MM.1S (cell line): ENCODE results near the gene PRKAG2.

ENCODE experiments used
- CTCF ChIP-seq: fragments of 300-600 bp; sonication (generic); IDR thresholded peaks from 2 replicates; pipeline ENCODE4 v1.5.1; 2016; ENCODE audit warnings: antibody characterized with exemption, low read length, mixed read lengths
- EZH2phosphoT487 ChIP-seq: fragments of 300-600 bp; sonication (generic); IDR thresholded peaks from 2 replicates; pipeline ENCODE4 v1.6.1; 2018; ENCODE audit warnings: antibody characterized with exemption, low read length

GRCh38 chr7:151549644-151550043 lies 327.3 kb downstream of the PRKAG2 start:
- no peak for TF ChIP-seq EZH2phosphoT487
- TF ChIP-seq CTCF, result no peak
